ENCODE data around the gene FGF22. TPM values are rescaled to one million over a fixed set of nuclear protein-coding genes. Genes with fewer than 3 reads are reported as not detected.

Gene FGF22
- total and polyA plus RNA-seq, 2 of the 13 experiments (the other 11 are each of a cell fraction or from before 2014, with no cell fraction given), result 0.24 TPM; not detected in 1

- TF ChIP-seq ZNF710 (CRISPR knock-in tag; IDR thresholded peaks at IDR 0.05; ENCODE audit: borderline replicate concordance) (peak; percentile 69; the same call in 1 of the 2 replicates), TFDP1 (CRISPR knock-in tag; IDR thresholded peaks at IDR 0.05; ENCODE audit: borderline replicate concordance) (peak; percentile 43; the same call in 1 of the 2 replicates), HHEX (CRISPR knock-in tag; IDR thresholded peaks at IDR 0.05) (no peak), DDIT3 (CRISPR knock-in tag; IDR thresholded peaks at IDR 0.05) (no peak), TIGD3 (CRISPR knock-in tag; IDR thresholded peaks at IDR 0.05; ENCODE audit: borderline replicate concordance) (no peak), ZNF552 (CRISPR knock-in tag; IDR thresholded peaks at IDR 0.05; ENCODE audit: borderline replicate concordance) (peak; percentile 66; the same call in 1 of the 2 replicates), PHF5A (CRISPR knock-in tag; IDR thresholded peaks at IDR 0.05; ENCODE audit: low read depth, unreplicated experiment) (no peak), HDAC6 (IDR thresholded peaks at IDR 0.05; ENCODE audit: low read depth, low read length) (no peak), MIER3 (CRISPR knock-in tag; IDR thresholded peaks at IDR 0.05; ENCODE audit: borderline replicate concordance) (peak; percentile 72; the same call in 1 of the 2 replicates), SNAPC5 (CRISPR knock-in tag; IDR thresholded peaks at IDR 0.05; ENCODE audit: borderline replicate concordance) (no peak), DBP (CRISPR knock-in tag; IDR thresholded peaks at IDR 0.05; ENCODE audit: not compliant biosample characterization) (no peak), SMAD9 (CRISPR knock-in tag; IDR thresholded peaks at IDR 0.05) (no peak), ZNF251 (CRISPR knock-in tag; IDR thresholded peaks at IDR 0.05) (no peak), PLRG1 (conservative IDR thresholded peaks at IDR 0.05) (no peak), MAZ (IDR thresholded peaks at IDR 0.05; ENCODE audit: borderline replicate concordance, low read depth, low read length) (no peak; the same call in 1 of the 2 replicates), MAZ (CRISPR knock-in tag; IDR thresholded peaks at IDR 0.05; ENCODE audit: low read depth) (peak; percentile 42; the same call in 1 of the 2 replicates), SKI (IDR thresholded peaks at IDR 0.05; ENCODE audit: partially characterized antibody) (peak; percentile 84), ZNF883 (CRISPR knock-in tag; IDR thresholded peaks at IDR 0.05; ENCODE audit: not compliant biosample characterization) (no peak), FOXK2 (IDR thresholded peaks at IDR 0.05) (0 out of 2 replicates have a peak, but pooled peaks have one; percentile 35), ZNF543 (CRISPR knock-in tag; IDR thresholded peaks at IDR 0.05) (peak; percentile 67; the same call in 1 of the 2 replicates), CBX2 (IDR thresholded peaks at IDR 0.05; ENCODE audit: low read depth, low read length) (no peak), CBX2 (CRISPR knock-in tag; IDR thresholded peaks at IDR 0.05; ENCODE audit: low read depth) (no peak), JDP2 (CRISPR knock-in tag; IDR thresholded peaks at IDR 0.05; ENCODE audit: borderline replicate concordance) (no peak)
These were observed 21.2 kb downstream of the FGF22 start (continued) for GRCh38 chr19:660793-661426.
